ENCODE data around the gene EIF4H. TPM values are rescaled to one million over a fixed set of nuclear protein-coding genes. Genes with fewer than 3 reads are reported as not detected.

The EIF4H gene
- total and polyA plus RNA-seq, 9 of the 15 experiments (the other 6 are each of a cell fraction or from before 2014, with no cell fraction given), result 11.0 to 435 (median 319) TPM

DNA sequence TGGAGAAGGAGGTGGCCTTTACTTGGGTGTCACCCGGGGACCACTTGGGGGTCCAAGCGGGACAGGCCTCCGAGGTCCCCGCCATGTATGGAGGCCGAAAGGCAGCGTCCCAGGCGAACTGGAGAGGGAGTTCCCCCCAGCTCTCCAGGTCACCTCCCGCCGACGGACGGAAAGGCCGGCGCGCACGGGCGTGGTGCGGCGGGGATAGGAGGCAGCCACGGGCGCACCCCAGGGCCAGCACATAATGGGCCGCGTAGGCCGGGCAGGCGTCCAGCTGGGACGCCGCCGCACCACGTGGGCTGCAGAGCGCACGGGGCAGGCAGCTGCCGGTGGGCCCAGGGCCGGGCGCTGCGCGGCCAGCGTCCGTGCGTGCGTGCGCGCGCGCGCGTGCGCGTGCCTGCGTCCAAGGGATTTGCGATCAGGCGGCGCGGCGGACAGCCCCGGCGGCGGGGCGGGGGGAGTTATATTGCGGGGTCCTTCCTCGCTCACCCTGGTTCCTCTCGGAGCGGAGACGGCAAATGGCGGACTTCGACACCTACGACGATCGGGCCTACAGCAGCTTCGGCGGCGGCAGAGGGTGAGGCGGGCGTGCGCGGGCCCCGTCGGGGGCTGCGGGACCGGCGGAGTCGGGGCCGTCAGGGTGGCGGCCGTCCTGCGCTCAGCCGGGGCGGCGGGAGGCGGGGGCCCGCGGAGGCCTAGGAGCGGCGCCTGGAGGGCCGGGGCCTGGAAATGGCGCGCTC, at the start of gene EIF4H (continued):
- TF ChIP-seq ZNF324 (CRISPR knock-in tag; IDR thresholded peaks at IDR 0.05), result no peak
- TF ChIP-seq RBFOX2 (IDR thresholded peaks at IDR 0.05; ENCODE audit: low read depth, low read length), result peak; percentile 98
- 0 out of 4 replicates have a peak, but pooled peaks of 1 of the 2 experiments have one; percentile 8 for TF ChIP-seq FOXK2 (conservative IDR thresholded peaks at IDR 0.05 in 1 of 2, IDR thresholded peaks at IDR 0.05 in 1 of 2; ENCODE audit: low read depth in 2 of 2)
- peak; percentile 91; the same call in 1 of the 2 replicates for TF ChIP-seq FOXK1 (CRISPR knock-in tag; IDR thresholded peaks at IDR 0.05; ENCODE audit: borderline replicate concordance)
- TF ChIP-seq, protein P1, sequence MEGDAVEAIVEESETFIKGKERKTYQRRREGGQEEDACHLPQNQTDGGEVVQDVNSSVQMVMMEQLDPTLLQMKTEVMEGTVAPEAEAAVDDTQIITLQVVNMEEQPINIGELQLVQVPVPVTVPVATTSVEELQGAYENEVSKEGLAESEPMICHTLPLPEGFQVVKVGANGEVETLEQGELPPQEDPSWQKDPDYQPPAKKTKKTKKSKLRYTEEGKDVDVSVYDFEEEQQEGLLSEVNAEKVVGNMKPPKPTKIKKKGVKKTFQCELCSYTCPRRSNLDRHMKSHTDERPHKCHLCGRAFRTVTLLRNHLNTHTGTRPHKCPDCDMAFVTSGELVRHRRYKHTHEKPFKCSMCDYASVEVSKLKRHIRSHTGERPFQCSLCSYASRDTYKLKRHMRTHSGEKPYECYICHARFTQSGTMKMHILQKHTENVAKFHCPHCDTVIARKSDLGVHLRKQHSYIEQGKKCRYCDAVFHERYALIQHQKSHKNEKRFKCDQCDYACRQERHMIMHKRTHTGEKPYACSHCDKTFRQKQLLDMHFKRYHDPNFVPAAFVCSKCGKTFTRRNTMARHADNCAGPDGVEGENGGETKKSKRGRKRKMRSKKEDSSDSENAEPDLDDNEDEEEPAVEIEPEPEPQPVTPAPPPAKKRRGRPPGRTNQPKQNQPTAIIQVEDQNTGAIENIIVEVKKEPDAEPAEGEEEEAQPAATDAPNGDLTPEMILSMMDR (IDR thresholded peaks at IDR 0.05 in 2 of 3, conservative IDR thresholded peaks at IDR 0.05 in 1 of 3; ENCODE audit: insufficient read depth in 2 of 3, low read depth in 1 of 3, low read length in 3 of 3), result no peak
- peak; percentile 71; the same call in 1 of the 2 replicates for TF ChIP-seq ZNF282 (CRISPR knock-in tag; IDR thresholded peaks at IDR 0.05)
- TF ChIP-seq KLF6 (CRISPR knock-in tag; IDR thresholded peaks at IDR 0.05; ENCODE audit: borderline replicate concordance), result no peak
- no peak for TF ChIP-seq PPARD (CRISPR knock-in tag; IDR thresholded peaks at IDR 0.05)
- TF ChIP-seq POLR3A (IDR thresholded peaks at IDR 0.05; ENCODE audit: borderline replicate concordance, extremely low read depth, insufficient read depth, insufficient read length), result no peak
- no peak for TF ChIP-seq ELK3 (CRISPR knock-in tag; IDR thresholded peaks at IDR 0.05)
- TF ChIP-seq TEAD1 (CRISPR knock-in tag; IDR thresholded peaks at IDR 0.05), result peak in 1 of 2 experiments; percentile 97; a peak in 2 of 4 replicates
- TF ChIP-seq ATF1 (CRISPR knock-in tag; IDR thresholded peaks at IDR 0.05), result no peak
- TF ChIP-seq ATF1 (tag; IDR thresholded peaks at IDR 0.05), result peak; percentile 73
- no peak for TF ChIP-seq ZNF311 (CRISPR knock-in tag; IDR thresholded peaks at IDR 0.05)
- TF ChIP-seq DDX20 (tag; IDR thresholded peaks at IDR 0.05; ENCODE audit: low read depth), result no peak
- peak; percentile 78 to 94 (median 90) for TF ChIP-seq YY1 (IDR thresholded peaks at IDR 0.05; ENCODE audit: borderline replicate concordance in 1 of 3, control insufficient read depth in 1 of 3, extremely low read depth in 1 of 3, insufficient read depth in 3 of 3, insufficient read length in 1 of 3, insufficient replicate concordance in 2 of 3, low read depth in 1 of 3, low read length in 2 of 3)
- peak; percentile 94 for TF ChIP-seq KAT7 (CRISPR knock-in tag; IDR thresholded peaks at IDR 0.05; ENCODE audit: borderline replicate concordance)
- TF ChIP-seq RBBP5 (IDR thresholded peaks at IDR 0.05; ENCODE audit: borderline replicate concordance, insufficient read depth, low read length, poor library complexity, severe bottlenecking), result peak; percentile 97
- no peak; the same call in 1 of the 2 replicates for TF ChIP-seq GTF2F1 (IDR thresholded peaks at IDR 0.05; ENCODE audit: low read depth, low read length)

All from K562 (cell line).